GM10248 (cell line): ENCODE data around the gene HEPACAM.
"Not testable (repeated sequence)": the region's sequence is repeated elsewhere in the genome, so short reads cannot be mapped to it uniquely, and the experiment has no call there.

ENCODE experiments used
- CTCF ChIA-PET: fragments of 300-600 bp; sonication (Branson Sonifier 250); formaldehyde crosslinking; extraction: SDS; loops from one replicate; lab custom pipeline; 2021; ENCODE audit warnings: antibody characterized with exemption; lab: Yijun Ruan, JAX
- POLR2A ChIA-PET: fragments of 350-650 bp; sonication (Branson Sonifier 250); formaldehyde crosslinking; extraction: SDS; loops from one replicate; lab custom pipeline; 2020; ENCODE audit warnings: antibody characterized with exemption; lab: Yijun Ruan, JAX
- DNase-seq: peaks from one replicate; pipeline ENCODE4 v3.0.0; 2012; ENCODE audit errors: extremely low spot score
- TF ChIP-seq, protein P1 (sequence below): IDR thresholded peaks from 2 replicates; pipeline ENCODE4 v1.5.1; 2012; ENCODE audit warnings: mild to moderate bottlenecking, low read depth; ENCODE audit errors: extremely low read depth, missing control alignments, control extremely low read depth

The HEPACAM gene

DNA sequence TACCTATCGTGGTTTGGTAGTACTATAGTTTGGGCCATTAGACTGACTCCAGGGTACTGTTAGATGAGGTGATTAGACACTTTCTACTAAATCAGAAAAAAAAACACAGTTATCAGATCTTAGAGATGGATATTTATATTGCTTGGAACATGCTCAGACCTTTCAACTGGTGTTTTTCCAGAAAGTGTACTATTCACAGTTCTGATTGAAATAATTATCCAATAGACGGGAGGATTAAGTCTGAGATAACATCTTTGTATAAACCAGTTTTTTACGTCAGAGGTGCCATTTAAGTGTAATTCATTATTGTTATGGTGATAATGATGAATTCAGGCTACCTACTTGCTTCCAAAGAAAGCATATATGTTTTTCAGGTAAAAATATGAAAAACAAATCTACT, 40.7 kb upstream of the HEPACAM start:
- TF ChIP-seq, protein P1, sequence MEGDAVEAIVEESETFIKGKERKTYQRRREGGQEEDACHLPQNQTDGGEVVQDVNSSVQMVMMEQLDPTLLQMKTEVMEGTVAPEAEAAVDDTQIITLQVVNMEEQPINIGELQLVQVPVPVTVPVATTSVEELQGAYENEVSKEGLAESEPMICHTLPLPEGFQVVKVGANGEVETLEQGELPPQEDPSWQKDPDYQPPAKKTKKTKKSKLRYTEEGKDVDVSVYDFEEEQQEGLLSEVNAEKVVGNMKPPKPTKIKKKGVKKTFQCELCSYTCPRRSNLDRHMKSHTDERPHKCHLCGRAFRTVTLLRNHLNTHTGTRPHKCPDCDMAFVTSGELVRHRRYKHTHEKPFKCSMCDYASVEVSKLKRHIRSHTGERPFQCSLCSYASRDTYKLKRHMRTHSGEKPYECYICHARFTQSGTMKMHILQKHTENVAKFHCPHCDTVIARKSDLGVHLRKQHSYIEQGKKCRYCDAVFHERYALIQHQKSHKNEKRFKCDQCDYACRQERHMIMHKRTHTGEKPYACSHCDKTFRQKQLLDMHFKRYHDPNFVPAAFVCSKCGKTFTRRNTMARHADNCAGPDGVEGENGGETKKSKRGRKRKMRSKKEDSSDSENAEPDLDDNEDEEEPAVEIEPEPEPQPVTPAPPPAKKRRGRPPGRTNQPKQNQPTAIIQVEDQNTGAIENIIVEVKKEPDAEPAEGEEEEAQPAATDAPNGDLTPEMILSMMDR, result no peak
- POLR2A ChIA-PET, result no interaction called here
- CTCF ChIA-PET, result no interaction called here
- no peak for DNase-seq

DNA sequence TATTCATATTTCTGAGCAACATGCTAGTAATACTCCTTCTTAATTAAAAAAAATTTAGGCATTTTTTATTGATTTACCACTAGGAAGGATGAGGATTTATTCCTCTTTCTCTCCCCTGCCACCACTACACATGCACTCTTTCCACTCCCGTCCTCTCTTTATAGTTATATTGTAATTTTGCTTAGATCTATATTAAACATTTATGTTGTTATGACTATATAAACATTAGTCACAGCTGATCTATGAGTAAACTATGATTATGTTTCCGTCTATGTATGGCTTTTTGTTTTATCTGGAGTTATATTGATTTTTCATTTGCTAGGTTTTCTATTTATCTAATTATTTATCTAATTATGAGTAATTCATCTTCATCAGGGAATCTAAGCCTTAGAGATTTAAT, 36.0 kb upstream of the HEPACAM start:
- DNase-seq, result no peak
- TF ChIP-seq, protein P1, result no peak
- POLR2A ChIA-PET, result no interaction called here
- CTCF ChIA-PET, result interaction anchor here (1.4 kb wide), 1 partner anchor 374 kb away, joined by 3 read pairs; no protein-coding TSS in a partner anchor

DNA sequence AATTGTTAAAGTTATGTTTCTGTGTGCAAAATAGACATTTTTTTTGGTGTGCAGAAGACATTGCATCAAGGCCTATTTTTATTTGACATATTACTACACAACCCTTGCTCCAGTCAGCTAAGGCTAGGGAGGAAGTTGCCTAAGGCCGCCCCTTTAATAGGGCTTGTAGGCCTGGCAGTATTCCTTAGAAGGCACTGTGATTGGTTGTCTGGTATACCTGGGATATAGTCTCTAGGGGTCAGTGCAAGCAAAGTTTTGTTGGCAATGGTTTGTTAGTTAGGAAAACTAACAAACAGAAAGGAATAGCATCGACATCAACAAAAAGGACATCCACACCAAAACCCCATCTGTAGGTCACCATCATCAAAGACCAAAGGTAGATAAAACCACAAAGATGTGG, 35.1 kb upstream of the HEPACAM start:
- POLR2A ChIA-PET, result no interaction called here
- DNase-seq, result no peak
- TF ChIP-seq, protein P1, result no peak
- CTCF ChIA-PET, result interaction anchor here (1.3 to 5.2 kb wide), 3 partner anchors 170 to 375 kb away, joined by 3 to 20 read pairs (median 3); no protein-coding TSS in a partner anchor

DNA sequence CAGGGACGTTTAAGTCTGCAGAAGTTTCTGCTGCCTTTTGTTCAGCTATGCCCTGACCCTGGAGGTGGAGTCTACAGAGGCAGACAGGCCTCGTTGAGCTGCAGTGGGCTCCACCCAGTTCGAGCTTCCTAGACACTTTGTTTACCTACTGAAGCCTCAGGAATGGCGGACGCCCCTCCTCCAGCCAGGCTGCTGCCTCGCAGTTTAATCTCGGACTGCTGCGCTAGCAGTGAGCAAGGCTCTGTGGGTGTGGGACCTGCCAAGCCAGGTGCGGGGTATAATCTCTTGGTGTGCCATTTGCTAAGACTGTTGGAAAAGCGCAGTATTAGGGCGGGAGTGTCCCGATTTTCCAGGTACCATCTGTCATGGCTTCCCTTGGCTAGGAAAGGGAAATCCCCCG, 32.4 kb upstream of the HEPACAM start:
- DNase-seq, POLR2A ChIA-PET: not testable (repeated sequence)
- CTCF ChIA-PET, result interaction anchor here (1.3 to 5.2 kb wide), 3 partner anchors 156 to 378 kb away, joined by 3 to 20 read pairs (median 3); no protein-coding TSS in a partner anchor

DNA sequence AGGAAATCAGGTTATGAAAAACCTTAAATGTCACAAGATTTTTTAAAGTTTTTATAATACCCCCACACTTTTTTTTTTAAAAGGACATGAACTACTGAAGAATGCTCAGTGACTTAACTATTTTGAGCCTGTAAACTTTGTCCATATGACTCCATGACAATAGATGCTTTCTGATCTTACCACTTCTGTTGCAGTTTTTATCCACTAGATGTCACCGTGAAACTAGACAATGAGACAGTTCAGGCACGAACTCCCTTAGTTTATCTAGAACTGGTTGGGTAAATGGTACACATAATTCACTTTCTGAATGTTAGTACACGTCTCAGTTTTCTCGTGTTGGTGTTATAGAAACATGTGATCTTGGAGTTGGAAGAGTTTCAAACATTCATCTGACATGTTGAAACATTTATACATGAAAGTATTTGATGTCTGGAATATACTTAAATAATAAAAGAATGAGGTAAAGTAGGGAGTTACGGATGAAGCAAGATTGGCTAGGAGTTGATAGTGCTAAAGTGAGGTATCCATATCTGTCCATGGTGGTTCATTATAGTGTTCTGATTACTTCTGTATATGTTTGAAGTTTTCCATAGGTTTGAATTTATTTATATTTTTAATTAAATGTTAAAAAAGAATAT, 26.2 kb upstream of the HEPACAM start:
- DNase-seq, result peak; percentile 64
- ChIA-PET POLR2A (no interaction called here), CTCF (interaction anchor here (1.6 to 3.4 kb wide), 4 partner anchors 102 to 386 kb away, joined by 3 to 26 read pairs (median 4); no protein-coding TSS in a partner anchor)
- TF ChIP-seq, protein P1, result peak; percentile 73

DNA sequence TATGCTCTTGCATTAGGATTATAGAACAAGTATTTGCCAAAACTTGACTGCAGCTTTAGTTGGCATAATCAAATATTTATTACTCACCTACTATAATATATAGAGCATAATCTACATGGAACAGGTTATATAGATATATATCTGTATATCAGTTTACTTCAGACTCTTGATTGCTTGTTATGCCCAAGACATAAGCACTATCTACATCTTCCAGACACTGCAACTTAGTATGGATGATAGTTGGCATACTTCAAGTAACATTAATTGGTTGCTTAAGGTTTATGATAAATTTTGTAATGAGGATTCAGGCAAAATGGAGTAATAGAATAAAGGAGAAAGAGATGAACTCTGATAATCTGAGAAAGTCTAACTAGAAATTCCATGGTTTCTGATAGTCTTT, 19.2 kb upstream of the HEPACAM start:
- TF ChIP-seq, protein P1, result no peak
- CTCF ChIA-PET, result interaction anchor here (1.3 to 1.9 kb wide), 3 partner anchors 18 to 187 kb away, joined by 3 to 6 read pairs (median 4); no protein-coding TSS in a partner anchor
- DNase-seq, result no peak
- POLR2A ChIA-PET, result no interaction called here

DNA sequence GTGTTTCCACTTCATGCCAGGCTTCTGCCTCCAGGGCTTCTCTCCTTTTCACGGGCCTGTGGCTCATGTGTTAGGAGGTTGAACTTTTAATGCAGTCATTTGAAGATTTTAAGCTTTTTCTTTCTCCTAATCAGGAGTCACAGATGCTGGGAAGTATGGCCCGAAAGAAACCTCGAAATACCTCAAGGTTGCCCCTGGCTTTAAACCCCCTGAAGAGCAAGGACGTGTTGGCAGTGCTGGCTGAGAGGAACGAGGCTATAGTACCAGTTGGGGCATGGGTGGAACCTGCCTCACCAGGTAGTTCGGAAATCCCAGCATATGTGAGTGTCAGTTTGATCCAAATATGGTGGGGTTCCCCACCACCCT, 18.7 kb upstream of the HEPACAM start:
- ChIA-PET POLR2A (interaction anchor here (1.2 kb wide), 1 partner anchor 157 kb away, joined by 4 read pairs; the partner anchor contains the start of gene TMEM218), CTCF (interaction anchor here (0.9 to 1.9 kb wide), 4 partner anchors 18 to 497 kb away, joined by 3 to 6 read pairs (median 4); no protein-coding TSS in a partner anchor)
- no peak for DNase-seq
- TF ChIP-seq, protein P1, result no peak
